ENCODE results near the gene DPY19L1. TPM values are rescaled to one million over a fixed set of nuclear protein-coding genes. Genes with fewer than 3 reads are reported as not detected.
"Not testable (repeated sequence)": the region's sequence is repeated elsewhere in the genome, so short reads cannot be mapped to it uniquely, and the experiment has no call there.

Gene DPY19L1
- total RNA-seq, 2 experiments from 2014 or later: 16.0 to 21.1 TPM

DNA sequence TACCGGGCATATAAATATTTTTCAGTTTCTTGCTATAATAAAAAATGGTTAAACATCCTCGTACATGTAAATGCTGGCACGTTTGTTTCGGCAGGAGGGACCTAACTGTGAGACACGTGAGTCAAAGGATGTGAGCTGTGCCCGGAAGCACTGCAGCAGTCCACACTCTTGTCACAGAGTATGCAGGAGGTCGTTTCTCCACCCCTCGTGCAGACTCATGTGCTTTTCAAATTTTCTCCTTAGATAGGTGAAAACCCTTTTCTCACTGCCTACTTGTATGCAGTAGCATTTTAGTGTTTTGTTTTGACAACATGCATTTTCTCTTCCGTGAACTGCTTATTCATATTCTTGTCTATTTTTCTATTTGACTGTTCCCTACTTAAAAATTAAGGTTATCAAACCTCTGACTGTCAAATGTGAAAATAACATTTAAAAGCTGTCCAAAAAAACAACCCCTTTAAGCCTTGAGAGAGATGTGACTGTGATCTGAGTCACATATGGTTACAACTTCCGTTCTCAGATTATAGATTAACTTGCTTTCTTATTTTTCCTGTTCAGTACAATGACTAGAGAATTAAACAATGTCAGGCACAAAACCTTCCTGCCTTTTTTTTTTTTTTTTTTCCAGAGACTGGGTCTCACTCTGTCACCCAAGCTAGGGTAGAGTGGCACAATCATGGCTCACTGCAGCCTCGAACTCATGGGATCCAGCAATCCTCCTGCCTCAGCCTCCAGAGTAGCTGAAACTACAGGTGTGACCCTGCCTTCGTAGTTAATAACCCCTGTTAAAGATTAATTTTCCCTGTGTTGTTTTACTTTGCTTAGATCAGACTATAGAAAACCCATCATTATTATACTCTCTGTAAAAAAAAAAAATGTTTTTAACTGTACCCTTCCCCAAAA lies 45.1 kb downstream of the DPY19L1 start:
- H3K9me3 Mint-ChIP-seq (ENCODE audit: low read depth): no peaks in the 10 kb centered on the region
- peak; percentile 77 for DNase-seq

DNA sequence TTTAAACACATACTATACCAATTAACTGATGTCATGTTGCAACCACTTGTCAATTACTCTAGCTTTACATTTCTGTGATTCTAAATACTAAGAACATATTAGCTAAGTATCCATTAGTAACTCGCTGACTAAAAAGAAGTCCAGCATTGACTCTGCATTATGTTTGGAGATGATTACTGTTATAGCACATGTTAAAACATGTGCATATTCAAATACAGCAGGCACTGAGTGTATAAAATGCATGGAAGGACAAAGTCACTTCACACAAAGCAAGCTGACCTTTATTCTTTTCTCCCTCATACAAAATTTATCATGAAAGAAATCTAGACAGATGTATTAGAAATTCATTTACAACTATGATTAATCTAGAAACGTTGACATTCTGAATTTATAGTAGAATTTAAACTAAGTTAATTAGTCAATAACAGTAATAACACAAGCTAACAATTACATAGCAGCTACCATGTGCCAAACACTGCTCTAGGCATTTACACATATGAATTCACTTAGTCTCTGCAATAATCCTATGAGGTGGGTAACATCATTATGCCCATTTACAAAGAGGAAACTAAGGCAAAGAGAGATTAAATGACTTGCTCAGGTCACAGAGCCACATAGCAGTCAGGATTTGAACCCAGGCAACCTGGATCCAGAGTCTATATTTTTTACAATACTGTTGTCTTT lies 48.7 kb downstream of the DPY19L1 start:
- not testable (repeated sequence) for H3K27me3 Mint-ChIP-seq; H3K9me3 Mint-ChIP-seq (ENCODE audit: low read depth); ATAC-seq

More for the DNA sequence above, 45.1 kb downstream of the DPY19L1 start:
- H3K4me3 Mint-ChIP-seq: peak overlapping the region; percentile 56
- peaks cover 1% of the 10 kb centered on the region for H3K36me3 Mint-ChIP-seq
- peak overlapping the region; percentile 95 for H3K27ac Mint-ChIP-seq
- CTCF ChIA-PET: interaction anchor here (1.0 kb wide), 1 partner anchor 44 kb away, joined by 4 read pairs; no protein-coding TSS in a partner anchor
- peak; percentile 98 for ATAC-seq
- no peaks in the 10 kb centered on the region for H3K27me3 Mint-ChIP-seq
- peaks cover 27% of the 10 kb centered on the region for H3K4me1 Mint-ChIP-seq

DNA sequence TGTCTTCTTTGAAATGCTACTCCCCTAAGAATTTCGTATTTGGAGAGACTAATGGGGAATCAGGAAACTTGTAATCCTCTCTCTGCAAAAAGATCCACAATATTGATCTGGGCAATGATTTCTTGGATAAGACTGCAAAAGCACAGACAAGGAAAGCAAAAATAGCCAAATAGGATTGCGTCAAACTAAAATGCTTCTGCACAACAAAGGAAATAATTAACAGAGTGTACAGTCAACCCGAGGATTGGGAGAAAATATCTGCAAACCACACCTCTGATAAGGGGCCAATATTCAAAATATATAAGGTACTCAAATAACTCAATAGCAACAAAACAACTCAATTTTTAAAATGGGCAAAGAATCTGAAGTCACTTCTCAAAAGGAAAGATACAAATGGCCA lies 52.1 kb downstream of the DPY19L1 start:
- H3K4me3 Mint-ChIP-seq; H3K27me3 Mint-ChIP-seq; H3K27ac Mint-ChIP-seq; H3K4me1 Mint-ChIP-seq; H3K9me3 Mint-ChIP-seq (ENCODE audit: low read depth); CTCF ChIA-PET; ATAC-seq; H3K36me3 Mint-ChIP-seq; DNase-seq: not testable (repeated sequence)

More for the DNA sequence above, 48.7 kb downstream of the DPY19L1 start:
- H3K36me3 Mint-ChIP-seq, DNase-seq, H3K27ac Mint-ChIP-seq, CTCF ChIA-PET, H3K4me3 Mint-ChIP-seq: not testable (repeated sequence)
- H3K4me1 Mint-ChIP-seq: peaks cover 22% of the 10 kb centered on the region

DNA sequence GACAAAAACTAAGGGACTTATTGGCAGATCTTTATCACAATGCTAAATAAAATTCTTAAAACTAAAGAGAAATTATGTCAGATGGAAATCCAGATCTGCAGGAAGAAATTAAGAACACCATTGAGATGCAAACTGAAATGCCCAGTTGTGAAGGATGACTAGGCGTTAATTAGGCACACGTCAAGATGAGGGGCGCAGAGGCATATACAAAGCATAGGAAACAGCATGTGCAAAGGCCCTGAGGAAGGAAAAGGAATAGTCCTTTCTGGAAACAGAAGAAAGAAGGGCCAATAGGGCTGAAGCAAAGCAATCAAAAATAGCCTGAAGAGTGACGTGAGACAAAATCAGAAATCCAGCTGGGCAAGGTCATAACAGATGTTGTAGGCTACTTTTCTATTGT lies 53.1 kb downstream of the DPY19L1 start:
- not testable (repeated sequence) for H3K4me3 Mint-ChIP-seq; H3K9me3 Mint-ChIP-seq (ENCODE audit: low read depth); H3K27ac Mint-ChIP-seq; H3K4me1 Mint-ChIP-seq; H3K27me3 Mint-ChIP-seq; ATAC-seq; DNase-seq; H3K36me3 Mint-ChIP-seq
- CTCF ChIA-PET: interaction anchor here (1.4 kb wide), 1 partner anchor 83 kb away, joined by 3 read pairs; no protein-coding TSS in a partner anchor

DNA sequence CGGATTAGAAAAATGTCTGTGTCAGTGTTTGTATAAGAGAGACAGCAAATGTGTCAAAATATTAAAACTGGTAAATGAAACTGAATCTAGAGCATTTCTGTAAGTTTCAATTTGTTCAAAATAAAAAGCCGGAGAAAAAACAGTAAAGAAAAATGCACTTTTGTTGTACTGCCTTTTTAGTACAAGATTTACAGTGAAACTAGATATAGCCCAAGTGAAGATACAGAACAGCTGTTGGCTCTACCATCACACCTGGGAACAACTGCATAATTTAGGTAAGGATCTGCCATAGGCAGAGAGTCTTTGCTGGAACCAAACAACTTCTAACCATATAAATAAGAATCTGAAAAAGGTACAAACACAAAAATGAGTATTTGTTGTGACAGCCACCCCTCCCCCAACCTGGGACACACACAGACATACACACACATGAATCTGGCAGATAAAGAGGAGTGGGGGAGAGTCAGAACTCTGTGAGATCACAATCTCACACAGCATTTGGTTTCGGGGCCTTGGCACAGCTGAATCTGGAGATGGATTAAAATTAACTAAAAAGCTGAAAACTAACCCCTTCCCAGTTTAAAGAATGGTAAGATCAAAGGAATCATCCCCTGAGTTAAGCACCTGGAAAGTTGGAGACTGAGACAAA lies 54.8 kb downstream of the DPY19L1 start:
- Mint-ChIP-seq H3K27me3 (no peaks in the 10 kb centered on the region), H3K27ac (no peak overlapping the region), H3K4me3 (no peak overlapping the region), H3K36me3 (peaks cover 3% of the 10 kb centered on the region), H3K9me3 (ENCODE audit: low read depth) (no peaks in the 10 kb centered on the region), H3K4me1 (peaks cover 11% of the 10 kb centered on the region)
- DNase-seq: no peak
- CTCF ChIA-PET: interaction anchor here (1.4 kb wide), 1 partner anchor 81 kb away, joined by 3 read pairs; no protein-coding TSS in a partner anchor
- no peak for ATAC-seq

DNA sequence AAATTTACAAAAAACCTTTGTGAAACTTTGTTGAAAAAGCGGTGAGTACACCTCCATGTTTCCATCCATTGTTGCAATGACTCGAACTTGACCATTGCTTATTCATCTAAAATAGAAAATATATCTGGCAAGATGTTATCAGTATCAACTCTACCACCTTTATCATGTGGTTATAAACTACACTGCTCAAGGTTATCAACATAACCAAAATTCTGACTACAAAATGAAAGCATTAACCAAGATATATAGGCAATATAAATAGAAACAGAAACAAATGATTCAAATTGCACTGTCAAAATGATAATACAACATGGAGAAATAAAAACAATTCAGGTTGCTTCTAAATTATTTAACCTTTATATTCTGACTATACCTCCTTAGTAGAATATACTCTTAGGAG lies 58.2 kb downstream of the DPY19L1 start:
- H3K4me3 Mint-ChIP-seq; DNase-seq; CTCF ChIA-PET; H3K9me3 Mint-ChIP-seq (ENCODE audit: low read depth); ATAC-seq; H3K36me3 Mint-ChIP-seq; H3K27me3 Mint-ChIP-seq; H3K27ac Mint-ChIP-seq: not testable (repeated sequence)
- H3K4me1 Mint-ChIP-seq: peaks cover 11% of the 10 kb centered on the region

DNA sequence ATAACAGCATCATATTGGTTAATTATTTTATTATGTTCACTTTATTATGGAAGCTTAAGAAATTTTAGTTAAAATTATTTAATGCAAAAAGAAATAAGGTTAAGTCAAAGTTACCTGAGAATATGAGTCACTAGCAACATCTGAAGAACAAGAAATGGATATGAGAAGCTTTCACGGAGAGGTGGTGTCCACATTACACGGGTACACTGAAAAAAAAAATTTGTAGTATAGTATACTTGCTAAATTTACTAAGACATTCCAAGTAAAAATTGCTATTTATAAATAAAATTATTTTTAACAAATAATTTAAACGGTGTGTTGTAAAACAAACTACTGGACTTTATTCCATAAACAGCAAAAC lies 63.9 kb downstream of the DPY19L1 start:
- H3K36me3 Mint-ChIP-seq: peaks cover 20% of the 10 kb centered on the region
- H3K9me3 Mint-ChIP-seq (ENCODE audit: low read depth): peaks cover 2% of the 10 kb centered on the region
- no peaks in the 10 kb centered on the region for H3K27me3 Mint-ChIP-seq
- no peak overlapping the region for H3K27ac Mint-ChIP-seq
- no peak for ATAC-seq
- H3K4me3 Mint-ChIP-seq: no peak overlapping the region
- H3K4me1 Mint-ChIP-seq: peaks cover 4% of the 10 kb centered on the region
- CTCF ChIA-PET: no interaction called here
- no peak for DNase-seq

DNA sequence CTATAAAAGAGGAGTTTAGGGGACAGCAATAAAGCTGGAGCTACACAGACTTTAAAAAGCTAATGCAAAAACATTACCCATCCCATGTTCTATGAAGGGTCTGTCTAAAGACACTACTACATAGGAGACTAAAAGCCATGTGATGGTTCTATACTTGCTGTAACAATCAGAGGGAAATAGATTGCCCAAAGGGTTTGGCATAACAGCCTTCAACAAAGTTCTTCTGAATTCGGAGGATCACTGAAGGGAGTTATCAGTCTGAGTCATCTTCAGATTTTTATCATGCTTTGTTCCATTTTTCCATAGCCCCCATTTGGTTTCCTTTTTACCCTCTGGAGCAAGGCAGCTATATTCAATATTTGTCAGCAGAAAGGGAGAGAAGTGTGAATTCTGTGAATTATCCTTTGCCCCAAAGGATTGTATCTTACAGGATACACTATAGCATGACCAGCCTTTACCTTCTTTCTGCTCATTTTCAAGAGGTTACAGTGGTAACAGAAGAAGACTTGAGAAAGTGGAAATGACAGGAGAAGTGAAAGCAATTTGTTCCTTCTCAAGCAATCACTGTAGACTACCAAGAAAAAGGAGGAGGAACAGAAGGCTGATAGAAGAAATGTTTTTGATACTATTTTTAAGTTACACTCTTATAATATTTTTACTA lies 64.4 kb downstream of the DPY19L1 start:
- not testable (repeated sequence) for H3K4me3 Mint-ChIP-seq, H3K27ac Mint-ChIP-seq

DNA sequence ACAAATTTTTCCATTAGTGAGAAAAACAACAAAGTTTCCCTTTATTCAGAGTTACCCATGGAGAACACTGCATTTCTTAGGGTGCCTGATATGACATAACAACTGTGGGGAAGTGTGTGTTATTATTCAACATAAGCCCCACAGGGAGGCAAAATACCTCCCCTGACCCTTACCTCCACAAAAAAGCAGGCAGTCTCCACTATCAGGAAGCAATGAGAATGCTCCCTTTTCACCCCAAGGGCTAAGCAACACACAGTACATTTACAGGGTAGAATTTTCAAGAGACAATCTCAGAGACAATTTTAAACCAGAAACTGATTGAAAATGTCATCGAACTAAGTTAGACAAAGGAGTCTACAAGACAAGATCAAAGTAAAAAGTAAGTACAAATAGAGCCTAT lies 69.5 kb downstream of the DPY19L1 start:
- CTCF ChIA-PET; DNase-seq; H3K27ac Mint-ChIP-seq; ATAC-seq; H3K4me1 Mint-ChIP-seq; H3K27me3 Mint-ChIP-seq; H3K9me3 Mint-ChIP-seq (ENCODE audit: low read depth); H3K4me3 Mint-ChIP-seq: not testable (repeated sequence)
- peaks cover 17% of the 10 kb centered on the region for H3K36me3 Mint-ChIP-seq

More for the DNA sequence above, 64.4 kb downstream of the DPY19L1 start:
- CTCF ChIA-PET; H3K4me1 Mint-ChIP-seq; ATAC-seq; H3K27me3 Mint-ChIP-seq; H3K9me3 Mint-ChIP-seq (ENCODE audit: low read depth); DNase-seq: not testable (repeated sequence)
- peaks cover 20% of the 10 kb centered on the region for H3K36me3 Mint-ChIP-seq

DNA sequence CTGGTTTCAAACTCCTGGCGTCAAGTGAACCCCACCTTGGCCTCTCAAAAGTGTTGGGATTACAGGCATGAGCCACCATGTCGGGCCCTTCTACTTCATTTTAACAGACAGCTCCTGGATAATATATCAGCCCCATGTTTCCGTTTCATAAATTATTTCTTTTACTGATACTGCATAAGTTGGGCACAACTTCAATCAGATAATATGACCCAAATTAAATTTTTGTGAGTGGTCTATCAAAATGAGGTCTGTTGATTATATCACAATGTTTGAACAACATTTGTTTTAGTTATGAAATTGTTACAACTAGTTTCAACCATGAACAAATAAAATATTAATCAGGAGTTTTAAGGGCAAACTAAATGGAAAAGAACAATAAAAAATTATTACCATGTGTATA lies 70.8 kb downstream of the DPY19L1 start:
- ATAC-seq; H3K4me3 Mint-ChIP-seq; CTCF ChIA-PET; DNase-seq; H3K27ac Mint-ChIP-seq; H3K27me3 Mint-ChIP-seq; H3K9me3 Mint-ChIP-seq (ENCODE audit: low read depth); H3K4me1 Mint-ChIP-seq: not testable (repeated sequence)
- peaks cover 16% of the 10 kb centered on the region for H3K36me3 Mint-ChIP-seq

DNA sequence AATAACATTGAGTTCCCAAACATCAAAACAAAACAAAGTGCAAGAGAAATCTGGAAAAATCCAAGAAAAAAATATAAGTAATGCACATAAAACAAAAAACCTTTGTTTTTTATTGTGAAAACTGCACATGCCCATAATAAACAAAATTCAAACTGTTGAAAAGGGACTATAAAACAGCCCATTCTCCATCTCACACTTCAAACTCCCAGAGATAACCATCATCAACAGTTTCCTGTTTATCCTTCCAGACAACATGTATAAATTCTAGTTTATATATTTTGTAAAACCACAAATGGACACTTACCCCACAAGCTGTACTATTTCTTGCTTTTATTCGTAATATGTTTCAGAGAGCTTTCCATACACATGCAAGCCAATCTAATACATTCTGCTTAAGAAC lies 79.3 kb downstream of the DPY19L1 start:
- no peak for ATAC-seq
- Mint-ChIP-seq H3K36me3 (peaks cover 16% of the 10 kb centered on the region), H3K9me3 (ENCODE audit: low read depth) (peaks cover 2% of the 10 kb centered on the region), H3K4me3 (no peak overlapping the region), H3K27ac (no peak overlapping the region), H3K27me3 (no peaks in the 10 kb centered on the region), H3K4me1 (no peaks in the 10 kb centered on the region)
- CTCF ChIA-PET: no interaction called here
- DNase-seq: no peak

DNA sequence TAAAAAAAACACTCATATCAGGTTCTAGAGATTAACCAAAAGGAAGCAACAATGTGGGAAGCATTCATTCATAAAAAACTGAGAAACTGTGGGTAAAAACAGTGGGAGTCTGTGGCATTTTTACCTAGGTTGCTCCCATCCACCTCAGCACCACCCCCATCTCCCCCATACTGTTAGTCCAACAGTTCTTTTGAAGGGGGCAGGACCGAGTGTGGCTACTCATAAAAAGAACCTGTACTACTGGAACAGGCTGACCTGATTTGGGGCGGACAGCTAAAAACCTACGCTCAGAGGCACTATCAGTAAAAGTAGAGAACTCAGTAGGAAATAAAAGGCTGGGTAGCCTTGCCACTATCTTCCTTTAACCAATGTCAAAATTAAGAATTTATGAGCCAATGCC lies 84.5 kb downstream of the DPY19L1 start:
- DNase-seq: no peak
- Mint-ChIP-seq H3K27ac (no peak overlapping the region), H3K36me3 (peaks cover 6% of the 10 kb centered on the region), H3K9me3 (ENCODE audit: low read depth) (no peaks in the 10 kb centered on the region), H3K4me3 (no peak overlapping the region), H3K4me1 (no peaks in the 10 kb centered on the region), H3K27me3 (no peaks in the 10 kb centered on the region)
- ATAC-seq: no peak
- CTCF ChIA-PET: no interaction called here

DNA sequence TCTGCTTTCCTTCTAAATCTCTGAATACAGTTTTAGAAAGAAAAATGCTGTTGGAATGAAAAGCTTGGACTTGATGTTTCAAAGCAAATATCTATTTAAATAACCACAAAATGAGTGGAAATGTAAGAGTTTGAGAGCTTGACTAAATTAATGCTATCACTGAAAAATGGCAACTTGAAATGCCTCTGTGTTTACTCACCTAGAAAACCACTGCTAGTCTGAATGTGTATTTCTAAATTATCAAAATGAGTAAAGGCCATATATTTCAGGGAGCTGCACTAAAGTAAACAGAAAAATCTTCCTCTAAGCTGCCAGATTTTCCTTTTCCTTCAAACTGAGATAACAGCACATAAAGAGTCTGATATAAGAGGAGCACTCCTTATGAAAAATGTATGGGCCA lies 87.9 kb downstream of the DPY19L1 start:
- no peaks in the 10 kb centered on the region for H3K4me1 Mint-ChIP-seq
- no peaks in the 10 kb centered on the region for H3K9me3 Mint-ChIP-seq (ENCODE audit: low read depth)
- no peaks in the 10 kb centered on the region for H3K27me3 Mint-ChIP-seq
- DNase-seq: no peak
- CTCF ChIA-PET: no interaction called here
- no peak overlapping the region for H3K4me3 Mint-ChIP-seq
- no peak for ATAC-seq
- peaks cover 3% of the 10 kb centered on the region for H3K36me3 Mint-ChIP-seq
- H3K27ac Mint-ChIP-seq: no peak overlapping the region

All from activated CD8-positive, alpha-beta memory T cell treated with anti-CD3 and anti-CD28 coated beads, Interleukin-2, amount 10 ng/mL, durations not matched to agents 7 days and 5 days (primary cell).